HCT116 (cell line): Measurements from ENCODE around the gene OR4X1. TPM values are rescaled to one million over a fixed set of nuclear protein-coding genes. Genes with fewer than 3 reads are reported as not detected.

ENCODE experiments used
- ATAC-seq: fragments of 200-7000 bp; cut with Tn5 transposase; 2 replicates; pipeline ENCODE4 v1.9.1; 2020; ENCODE audit warnings: mild to moderate bottlenecking, moderate library complexity
- BruUV-seq: library from RNA; stranded (reverse); fragments of 400-500 nt; replicated peaks from 2 replicates; lab custom pipeline; 2021; lab: Mats Ljungman, UMichigan
- CTCF ChIA-PET: fragments of 300-600 bp; sonication (Branson Sonifier 250); formaldehyde crosslinking; loops from one replicate; lab custom pipeline; 2021; ENCODE audit warnings: antibody characterized with exemption; lab: Charles Lee
- POLR2A ChIA-PET: fragments of 300-600, 350-600 bp; sonication (Branson Sonifier 250); formaldehyde crosslinking; loops from one replicate; lab custom pipeline; 2021; ENCODE audit warnings: antibody characterized with exemption; lab: Charles Lee
- RAD21 ChIA-PET, 2 experiments: fragments of 300-600 bp; sonication (Branson Sonifier 250); formaldehyde crosslinking; loops; one replicate each; lab custom pipeline; 2023; ENCODE audit warnings: low total read pairs in 2 of 2; ENCODE audit not compliant: uncharacterized antibody in 2 of 2, unreplicated experiment in 2 of 2, low non-redundant PET in 1 of 2; lab: Charles Lee
- DNase-seq: peaks from one replicate; pipeline ENCODE4 v3.0.0-alpha.2; 2010; ENCODE audit warnings: low read depth, low spot score
- H2AFZ ChIP-seq: fragments of 200-600 bp; shearing (Covaris generic), sonication (generic); 2 replicates; pipeline ENCODE4 v1.6.1; 2017; ENCODE audit warnings: low read depth, mixed run types, mixed read lengths, antibody characterized with exemption, low read length; ENCODE audit not compliant: poor library complexity, severe bottlenecking
- H3K27ac ChIP-seq: 2 replicates; pipeline ENCODE4 v1.5.1; 2012; ENCODE audit warnings: low read depth, low read length
- H3K27me3 ChIP-seq: fragments of 200-600 bp; sonication (generic); 2 replicates; pipeline ENCODE4 v1.6.1; 2016; ENCODE audit warnings: mixed run types, low read length, mixed read lengths; ENCODE audit not compliant: insufficient read depth
- H3K36me3 ChIP-seq, 2 experiments: fragments of 200-500 bp in 1 of 2; fragments of 200-600 bp in 1 of 2; sonication (Bioruptor generic) in 1 of 2; sonication (generic) in 1 of 2; 2 replicates each; pipeline versions ENCODE4 v1.5.1 to v1.6.1; 2014 to 2016; ENCODE audit warnings: low read length in 2 of 2, inconsistent platforms in 1 of 2, mixed read lengths in 1 of 2, mixed run types in 1 of 2; ENCODE audit not compliant: insufficient read depth in 2 of 2, control insufficient read depth in 1 of 2
- H3K4me1 ChIP-seq, 2 experiments: fragments of 200-600 bp in 1 of 2; sonication (generic) in 1 of 2; 2 replicates each; pipeline versions ENCODE4 v1.5.1 to v1.6.1; 2012 to 2017; ENCODE audit warnings: low read length in 2 of 2, inconsistent platforms in 1 of 2, mild to moderate bottlenecking in 1 of 2, mixed read lengths in 1 of 2, mixed run types in 1 of 2, moderate library complexity in 1 of 2; ENCODE audit not compliant: insufficient read depth in 2 of 2, control insufficient read depth in 1 of 2
- H3K4me2 ChIP-seq: fragments of 200-600 bp; sonication (generic); 2 replicates; pipeline ENCODE4 v1.6.1; 2017; ENCODE audit warnings: mixed run types, low read length, mixed read lengths
- H3K4me3 ChIP-seq, 2 experiments: fragments of 200-600 bp in 1 of 2; sonication (generic) in 1 of 2; replicated peaks in 1 of 2; 2 replicates each; pipeline ENCODE4 v1.5.1; 2011 to 2016; ENCODE audit warnings: low read length in 2 of 2, control low read depth in 1 of 2, low read depth in 1 of 2, mild to moderate bottlenecking in 1 of 2, mixed read lengths in 1 of 2, mixed run types in 1 of 2
- H3K79me2 ChIP-seq: fragments of 200-600 bp; sonication (generic); 2 replicates; pipeline ENCODE4 v1.6.1; 2017; ENCODE audit warnings: mild to moderate bottlenecking, mixed run types, low read length, moderate library complexity, mixed read lengths; ENCODE audit not compliant: insufficient read depth
- H3K9ac ChIP-seq: fragments of 200-600 bp; sonication (generic); 2 replicates; pipeline ENCODE4 v1.6.1; 2016; ENCODE audit warnings: low read length, mixed read lengths
- H3K9me2 ChIP-seq: fragments of 200-600 bp; sonication (generic), shearing (Covaris generic); 2 replicates; pipeline ENCODE4 v1.6.1; 2017; ENCODE audit warnings: mixed run types, mild to moderate bottlenecking, moderate library complexity; ENCODE audit not compliant: insufficient read depth
- H3K9me3 ChIP-seq, 2 experiments: fragments of 200-500 bp in 1 of 2; fragments of 200-600 bp in 1 of 2; sonication (Bioruptor generic) in 1 of 2; sonication (generic) in 1 of 2; 2 replicates each; pipeline ENCODE4 v1.6.1; 2014 to 2017; ENCODE audit warnings: low read length in 2 of 2, mixed read lengths in 2 of 2, inconsistent platforms in 1 of 2, low read depth in 1 of 2, mild to moderate bottlenecking in 1 of 2, mixed run types in 1 of 2, moderate library complexity in 1 of 2; ENCODE audit not compliant: control insufficient read depth in 1 of 2, insufficient read depth in 1 of 2
- H4K20me1 ChIP-seq: fragments of 200-600 bp; sonication (generic), shearing (Covaris generic); 2 replicates; pipeline ENCODE4 v1.6.1; 2017; ENCODE audit warnings: mixed run types, mild to moderate bottlenecking, moderate library complexity; ENCODE audit not compliant: insufficient read depth
- ATF3 ChIP-seq: IDR thresholded peaks from 2 replicates; pipeline ENCODE4 v1.6.1; 2012
- CBX3 ChIP-seq: IDR thresholded peaks from 2 replicates; pipeline ENCODE4 v1.6.1; 2012; ENCODE audit warnings: low read depth
- ELF1 ChIP-seq: IDR thresholded peaks from 2 replicates; pipeline ENCODE4 v1.6.1; 2012; ENCODE audit warnings: low read depth, borderline replicate concordance
- EZH2 ChIP-seq: fragments of 200-600 bp; sonication (generic); IDR thresholded peaks from 2 replicates; pipeline ENCODE4 v1.6.1; 2017; ENCODE audit warnings: antibody characterized with exemption, mixed run types
- EZH2phosphoT487 ChIP-seq: fragments of 200-600 bp; IDR thresholded peaks from 2 replicates; pipeline ENCODE4 v1.6.1; 2018; ENCODE audit warnings: antibody characterized with exemption, borderline replicate concordance
- MAX ChIP-seq: IDR thresholded peaks from 2 replicates; pipeline ENCODE4 v1.6.1; 2012
- POLR2AphosphoS5 ChIP-seq: IDR thresholded peaks from 2 replicates; pipeline ENCODE4 v1.6.1; 2011; ENCODE audit warnings: mild to moderate bottlenecking, low read depth, low read length, moderate library complexity
- REST ChIP-seq: IDR thresholded peaks from 2 replicates; pipeline ENCODE4 v1.6.1; 2012; ENCODE audit warnings: low read depth
- SIN3A ChIP-seq: IDR thresholded peaks from 2 replicates; pipeline ENCODE4 v1.6.1; 2012; ENCODE audit warnings: low read depth
- SP1 ChIP-seq: IDR thresholded peaks from 2 replicates; pipeline ENCODE4 v1.6.1; 2012; ENCODE audit warnings: low read depth
- ZFX ChIP-seq: fragments of 450-650 bp; IDR thresholded peaks from 2 replicates; pipeline ENCODE4 v1.6.1; 2017
- intact Hi-C: fragments of 100-400 bp; cut with micrococcal nuclease; formaldehyde crosslinking; loops from 2 replicates; pipeline ENCODE4 v1.10.0; 2022
- total RNA-seq: library from RNA; stranded (reverse); gene quantifications from one replicate; pipeline ENCODE4 v1.2.1, GENCODE V29; 2021; ENCODE audit not compliant: unreplicated experiment

Gene OR4X1
- total RNA-seq, 1 experiment from 2014 or later, result not detected

GRCh38 chr11:48248902-48249301 lies 14.8 kb upstream of the OR4X1 start (continued):
- TF ChIP-seq REST, result no peak
- TF ChIP-seq MAX, result no peak
- TF ChIP-seq SP1, result no peak
- TF ChIP-seq ZFX, result no peak
- no peak for TF ChIP-seq POLR2AphosphoS5
- TF ChIP-seq EZH2, result no peak
- TF ChIP-seq ELF1, result no peak

GRCh38 chr11:48261600-48261999 lies 2.1 kb upstream of the OR4X1 start:
- TF ChIP-seq ZFX (no peak), SIN3A (no peak), CBX3 (no peak), EZH2phosphoT487 (no peak), ATF3 (no peak)
- POLR2A ChIA-PET, result no interaction called here
- intact Hi-C loops, result no loop called here
- H3K79me2 ChIP-seq, result no peaks in the 10 kb centered on the region
- RAD21 ChIA-PET, result no interaction called here
- CTCF ChIA-PET, result no interaction called here
- H3K27me3 ChIP-seq, result no peaks in the 10 kb centered on the region
- H2AFZ ChIP-seq, result no peak overlapping the region
- no peaks in the 10 kb centered on the region for H4K20me1 ChIP-seq
- no peak overlapping the region for H3K9ac ChIP-seq
- ATAC-seq, result no peak
- no peaks in the 10 kb centered on the region for H3K9me2 ChIP-seq
- no peak overlapping the region for H3K4me3 ChIP-seq
- BruUV-seq, result no TSS peak
- no peaks in the 10 kb centered on the region for H3K4me1 ChIP-seq
- H3K4me2 ChIP-seq, result no peak overlapping the region
- no peaks in the 10 kb centered on the region for H3K36me3 ChIP-seq
- DNase-seq, result no peak
- no peaks in the 10 kb centered on the region for H3K9me3 ChIP-seq
- H3K27ac ChIP-seq, result no peak overlapping the region
